Mesenchymal stem cell (in vitro differentiated cells and primary cell): ENCODE data around the gene QPCT.

Source experiments
- DNase-seq: peaks from one replicate; pipeline ENCODE4 v3.0.0-alpha.2; 2013
- H2AFZ ChIP-seq: one replicate; pipeline ENCODE4 v1.6.1; 2013; ENCODE audit warnings: low read depth, mild to moderate bottlenecking, control low read depth, inconsistent platforms, low read length, moderate library complexity
- H2AK5ac ChIP-seq: 2 replicates; pipeline ENCODE4 v1.6.1; 2013; ENCODE audit warnings: low read length, moderate library complexity, mild to moderate bottlenecking, inconsistent platforms; ENCODE audit not compliant: severe bottlenecking
- H2BK120ac ChIP-seq: one replicate; pipeline ENCODE4 v1.6.1; 2013; ENCODE audit warnings: low read depth, mild to moderate bottlenecking, inconsistent platforms, low read length, moderate library complexity
- H2BK12ac ChIP-seq, 2 experiments: one replicate each; pipeline ENCODE4 v1.6.1; 2013; ENCODE audit warnings: inconsistent platforms in 2 of 2, low read length in 2 of 2, mild to moderate bottlenecking in 2 of 2, moderate library complexity in 2 of 2, control low read depth in 1 of 2
- H2BK15ac ChIP-seq: one replicate; pipeline ENCODE4 v1.6.1; 2013; ENCODE audit warnings: mild to moderate bottlenecking, low read depth, inconsistent platforms; ENCODE audit not compliant: poor library complexity, severe bottlenecking
- H2BK5ac ChIP-seq: 2 replicates; pipeline ENCODE4 v1.6.1; 2013; ENCODE audit warnings: low read depth, mild to moderate bottlenecking, low read length, control low read depth, inconsistent platforms; ENCODE audit not compliant: poor library complexity, severe bottlenecking
- H3K14ac ChIP-seq, 2 experiments: one replicate each; pipeline ENCODE4 v1.6.1; 2013; ENCODE audit warnings: inconsistent platforms in 2 of 2, low read length in 2 of 2, control low read depth in 1 of 2, mild to moderate bottlenecking in 1 of 2, moderate library complexity in 1 of 2
- H3K18ac ChIP-seq, 2 experiments: one replicate each; pipeline ENCODE4 v1.6.1; 2013; ENCODE audit warnings: inconsistent platforms in 2 of 2, low read length in 2 of 2, control low read depth in 1 of 2, low read depth in 1 of 2, mild to moderate bottlenecking in 1 of 2
- H3K23ac ChIP-seq, 2 experiments: one replicate each; pipeline ENCODE4 v1.6.1; 2013; ENCODE audit warnings: inconsistent platforms in 2 of 2, low read length in 2 of 2, mild to moderate bottlenecking in 2 of 2, moderate library complexity in 2 of 2, control low read depth in 1 of 2
- H3K27ac ChIP-seq: 2 replicates; pipeline ENCODE4 v1.5.1; 2013; ENCODE audit warnings: mild to moderate bottlenecking, moderate library complexity, low read length, control low read depth, inconsistent platforms; ENCODE audit not compliant: poor library complexity, severe bottlenecking
- H3K27me3 ChIP-seq, 2 experiments: 2 replicates each; pipeline versions ENCODE4 v1.6.1 to v1.7.0; 2013; ENCODE audit warnings: low read length in 2 of 2, mild to moderate bottlenecking in 2 of 2, moderate library complexity in 2 of 2, control low read depth in 1 of 2, inconsistent platforms in 1 of 2; ENCODE audit not compliant: control insufficient read depth in 1 of 2, insufficient read depth in 1 of 2
- H3K36me3 ChIP-seq, 2 experiments: 2 replicates each; pipeline versions ENCODE4 v1.6.1 to v1.7.0; 2013; ENCODE audit warnings: low read length in 2 of 2, control low read depth in 1 of 2, inconsistent platforms in 1 of 2, low read depth in 1 of 2, mild to moderate bottlenecking in 1 of 2; ENCODE audit not compliant: insufficient read depth in 2 of 2, control insufficient read depth in 1 of 2
- H3K4ac ChIP-seq, 2 experiments: one replicate each; pipeline ENCODE4 v1.6.1; 2013; ENCODE audit warnings: inconsistent platforms in 2 of 2, low read length in 2 of 2, mild to moderate bottlenecking in 2 of 2, moderate library complexity in 2 of 2, control low read depth in 1 of 2, low read depth in 1 of 2
- H3K4me1 ChIP-seq: 2 replicates; pipeline ENCODE4 v1.6.1; 2013; ENCODE audit warnings: low read depth, low read length, control low read depth; ENCODE audit not compliant: control insufficient read depth, insufficient read depth
- H3K4me2 ChIP-seq: 2 replicates; pipeline ENCODE4 v1.6.1; 2013; ENCODE audit warnings: low read length, mild to moderate bottlenecking, inconsistent platforms; ENCODE audit not compliant: poor library complexity, severe bottlenecking
- H3K4me3 ChIP-seq, 2 experiments: 2 replicates each; pipeline versions ENCODE4 v1.5.1 to v1.7.0; 2013; ENCODE audit warnings: low read length in 2 of 2, mild to moderate bottlenecking in 2 of 2, control low read depth in 1 of 2, low read depth in 1 of 2; ENCODE audit not compliant: insufficient read depth in 1 of 2
- H3K79me1 ChIP-seq: replicated peaks from 2 replicates; pipeline ENCODE4 v1.6.1; 2013; ENCODE audit warnings: mild to moderate bottlenecking, control low read depth, low read length, inconsistent platforms; ENCODE audit not compliant: poor library complexity, severe bottlenecking
- H3K9ac ChIP-seq: 2 replicates; pipeline ENCODE4 v1.7.0; 2013; ENCODE audit warnings: mild to moderate bottlenecking, low read length, moderate library complexity
- H3K9me3 ChIP-seq: 2 replicates; pipeline ENCODE4 v1.7.0; 2013; ENCODE audit warnings: mild to moderate bottlenecking, low read length; ENCODE audit not compliant: control insufficient read depth
- H4K8ac ChIP-seq: one replicate; pipeline ENCODE4 v1.6.1; 2013; ENCODE audit warnings: inconsistent platforms, mild to moderate bottlenecking, low read length, moderate library complexity
- H4K91ac ChIP-seq: one replicate; pipeline ENCODE4 v1.6.1; 2013; ENCODE audit warnings: mild to moderate bottlenecking, low read length, inconsistent platforms
- WGBS: methylation state at CpG from one replicate; pipeline ENCODE4 v1.1.7; 2013; ENCODE audit warnings: mixed read lengths; 5-methylcytosine and 5-hydroxymethylcytosine counted together

QPCT gene

DNA sequence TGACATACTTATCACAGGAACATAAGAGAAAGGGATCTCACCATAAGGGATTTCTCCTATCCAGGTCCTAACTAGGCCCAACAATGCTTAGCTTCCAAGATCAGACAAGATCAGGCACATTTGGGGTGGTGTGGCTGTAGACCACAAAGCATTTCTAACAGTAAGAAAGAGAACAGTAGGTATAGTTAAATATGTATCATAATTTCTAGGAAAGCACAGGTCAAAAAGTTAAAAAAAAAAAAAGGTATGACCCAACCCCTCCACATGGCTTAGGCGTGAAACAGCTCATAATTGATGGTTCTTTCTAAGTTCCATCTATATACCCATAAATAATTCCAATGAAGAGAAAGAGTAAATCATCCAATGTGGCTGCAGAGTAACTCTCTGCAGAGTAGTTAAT, 26.7 kb upstream of the QPCT start:
- H3K27ac ChIP-seq = no peak overlapping the region
- H4K8ac ChIP-seq = no peak overlapping the region
- no peaks in the 10 kb centered on the region for H3K9me3 ChIP-seq
- no peaks in the 10 kb centered on the region for H3K4me1 ChIP-seq
- H3K18ac ChIP-seq = no peak overlapping the region
- no peak overlapping the region for H2BK15ac ChIP-seq
- no peak overlapping the region for H3K14ac ChIP-seq
- no peak overlapping the region for H3K4me2 ChIP-seq
- no peak overlapping the region for H3K4me3 ChIP-seq
- no peak overlapping the region for H3K9ac ChIP-seq
- no peak overlapping the region for H2BK12ac ChIP-seq
- peaks cover 0 to 8% of the 10 kb centered on the region in 2 experiments for H3K36me3 ChIP-seq
- no peak for DNase-seq
- no peaks in the 10 kb centered on the region for H3K27me3 ChIP-seq
- H3K79me1 ChIP-seq = peaks cover 7% of the 10 kb centered on the region
- no peak overlapping the region for H3K23ac ChIP-seq
- WGBS = no CpG with 5 or more reads among the region's 1 CpG
- no peak overlapping the region for H2BK120ac ChIP-seq
- no peak overlapping the region for H2BK5ac ChIP-seq
- no peak overlapping the region for H4K91ac ChIP-seq
- H2AK5ac ChIP-seq = no peak overlapping the region
- H2AFZ ChIP-seq = no peak overlapping the region
- no peak overlapping the region for H3K4ac ChIP-seq

- Histone ChIP-seq H3K4ac (no peak overlapping the region), H2BK12ac (no peak overlapping the region), H3K9ac (peak overlapping the region; percentile 7), H4K8ac (no peak overlapping the region), H2AK5ac (no peak overlapping the region), H3K36me3 (peaks cover 0 to 8% of the 10 kb centered on the region in 2 experiments), H2BK15ac (no peak overlapping the region), H3K4me2 (no peak overlapping the region), H2BK5ac (no peak overlapping the region), H4K91ac (no peak overlapping the region), H3K27ac (no peak overlapping the region), H3K9me3 (no peaks in the 10 kb centered on the region), H2AFZ (no peak overlapping the region), H2BK120ac (no peak overlapping the region), H3K18ac (no peak overlapping the region), H3K23ac (no peak overlapping the region), H3K4me1 (no peaks in the 10 kb centered on the region), H3K79me1 (peaks cover 7% of the 10 kb centered on the region), H3K14ac (no peak overlapping the region), H3K27me3 (no peaks in the 10 kb centered on the region), H3K4me3 (no peak overlapping the region)
- 80% methylated on average over 5 of the region's 5 CpGs for WGBS
- peak; percentile 71 for DNase-seq
Observed at GRCh38 chr2:37318401-37318800, 26.0 kb upstream of the QPCT start.

- no peak overlapping the region for H3K4me3 ChIP-seq
- H2BK5ac ChIP-seq = no peak overlapping the region
- no peak overlapping the region for H2BK120ac ChIP-seq
- no peaks in the 10 kb centered on the region for H3K27me3 ChIP-seq
- H3K23ac ChIP-seq = no peak overlapping the region
- no peak overlapping the region for H3K27ac ChIP-seq
- H4K91ac ChIP-seq = no peak overlapping the region
- peaks cover 0 to 8% of the 10 kb centered on the region in 2 experiments for H3K36me3 ChIP-seq
- peaks cover 1% of the 10 kb centered on the region for H3K4me1 ChIP-seq
- no peak overlapping the region for H3K4me2 ChIP-seq
- H3K79me1 ChIP-seq = peaks cover 7% of the 10 kb centered on the region
- H3K14ac ChIP-seq = no peak overlapping the region
- H2AFZ ChIP-seq = no peak overlapping the region
- H3K9ac ChIP-seq = no peak overlapping the region
- H3K18ac ChIP-seq = no peak overlapping the region
- no peak overlapping the region for H4K8ac ChIP-seq
- no peak overlapping the region for H3K4ac ChIP-seq
- no peak overlapping the region for H2BK12ac ChIP-seq
- no peaks in the 10 kb centered on the region for H3K9me3 ChIP-seq
- DNase-seq = no peak
- H2BK15ac ChIP-seq = no peak overlapping the region
- 95% methylated on average over 9 of the region's 12 CpGs for WGBS
- H2AK5ac ChIP-seq = no peak overlapping the region
Observed at GRCh38 chr2:37319754-37320609, 24.4 kb upstream of the QPCT start.

GRCh38 chr2:37321029-37321682, 23.3 kb upstream of the QPCT start:
- no peak overlapping the region for H4K91ac ChIP-seq
- peak overlapping the region in 1 of 2 experiments; percentile 84 for H3K4me3 ChIP-seq
- no peak overlapping the region for H2BK12ac ChIP-seq
- no peak overlapping the region for H2BK15ac ChIP-seq
- H4K8ac ChIP-seq = no peak overlapping the region
- H3K9me3 ChIP-seq = no peaks in the 10 kb centered on the region
- no peak overlapping the region for H2BK5ac ChIP-seq
- no peak overlapping the region for H2AFZ ChIP-seq
- no peak overlapping the region for H3K18ac ChIP-seq
- H3K4ac ChIP-seq = no peak overlapping the region
- no peak overlapping the region for H3K23ac ChIP-seq
- 81% methylated on average over 2 of the region's 4 CpGs for WGBS
- H3K27ac ChIP-seq = no peak overlapping the region
- no peak overlapping the region for H2AK5ac ChIP-seq
- peaks cover 3% of the 10 kb centered on the region for H3K79me1 ChIP-seq
- H3K9ac ChIP-seq = peak overlapping the region; percentile 87
- H2BK120ac ChIP-seq = no peak overlapping the region
- no peak for DNase-seq
- peaks cover 0 to 5% of the 10 kb centered on the region in 2 experiments for H3K36me3 ChIP-seq
- H3K4me2 ChIP-seq = no peak overlapping the region
- H3K4me1 ChIP-seq = peaks cover 3% of the 10 kb centered on the region
- no peaks in the 10 kb centered on the region for H3K27me3 ChIP-seq
- H3K14ac ChIP-seq = no peak overlapping the region
